Neuron (in vitro differentiated cells): ENCODE data around the gene CCDC88B.

Experiments used
- H2AFZ ChIP-seq: one replicate; pipeline ENCODE4 v1.6.1; 2013; ENCODE audit warnings: low read depth, mild to moderate bottlenecking, inconsistent platforms, low read length, moderate library complexity
- H3K27me3 ChIP-seq: one replicate; pipeline ENCODE4 v1.6.1; 2013; ENCODE audit warnings: low read length; ENCODE audit not compliant: insufficient read depth
- H3K36me3 ChIP-seq: one replicate; pipeline ENCODE4 v1.6.1; 2013; ENCODE audit warnings: low read length; ENCODE audit not compliant: insufficient read depth
- H3K4me1 ChIP-seq: one replicate; pipeline ENCODE4 v1.6.1; 2013; ENCODE audit warnings: low read length; ENCODE audit not compliant: insufficient read depth
- H3K4me3 ChIP-seq: 2 replicates; pipeline ENCODE4 v1.5.1; 2013; ENCODE audit warnings: mild to moderate bottlenecking, low read length, moderate library complexity
- H3K9me3 ChIP-seq: one replicate; pipeline ENCODE4 v1.6.1; 2013; ENCODE audit warnings: low read length

CCDC88B gene

GRCh38 chr11:64372021-64372420, 32.0 kb downstream of the CCDC88B start:
- Histone ChIP-seq H3K36me3 (peaks cover 30% of the 10 kb centered on the region), H3K9me3 (peaks cover 7% of the 10 kb centered on the region), H3K27me3 (no peaks in the 10 kb centered on the region), H2AFZ (no peak overlapping the region), H3K4me3 (no peak overlapping the region), H3K4me1 (no peaks in the 10 kb centered on the region)

GRCh38 chr11:64372802-64373597, 33.0 kb downstream of the CCDC88B start:
- peaks cover 7% of the 10 kb centered on the region for H3K9me3 ChIP-seq
- H3K4me1 ChIP-seq: no peaks in the 10 kb centered on the region
- H2AFZ ChIP-seq: no peak overlapping the region
- peaks cover 24% of the 10 kb centered on the region for H3K36me3 ChIP-seq
- H3K27me3 ChIP-seq: no peaks in the 10 kb centered on the region
- no peak overlapping the region for H3K4me3 ChIP-seq

GRCh38 chr11:64373598-64373974, 33.6 kb downstream of the CCDC88B start:
- H2AFZ ChIP-seq: no peak overlapping the region
- peaks cover 4% of the 10 kb centered on the region for H3K9me3 ChIP-seq
- no peaks in the 10 kb centered on the region for H3K27me3 ChIP-seq
- H3K4me3 ChIP-seq: no peak overlapping the region
- H3K4me1 ChIP-seq: no peaks in the 10 kb centered on the region
- peaks cover 20% of the 10 kb centered on the region for H3K36me3 ChIP-seq

GRCh38 chr11:64376071-64376470, 36.1 kb downstream of the CCDC88B start:
- no peaks in the 10 kb centered on the region for H3K27me3 ChIP-seq

GRCh38 chr11:64378335-64378880, 38.4 kb downstream of the CCDC88B start:
- H2AFZ ChIP-seq: no peak overlapping the region
- no peaks in the 10 kb centered on the region for H3K36me3 ChIP-seq
- no peaks in the 10 kb centered on the region for H3K4me1 ChIP-seq
- H3K9me3 ChIP-seq: no peaks in the 10 kb centered on the region
- H3K27me3 ChIP-seq: no peaks in the 10 kb centered on the region
- H3K4me3 ChIP-seq: no peak overlapping the region

More at GRCh38 chr11:64376071-64376470, 36.1 kb downstream of the CCDC88B start:
- no peaks in the 10 kb centered on the region for H3K9me3 ChIP-seq
- H3K4me1 ChIP-seq: no peaks in the 10 kb centered on the region
- H3K4me3 ChIP-seq: no peak overlapping the region
- H3K36me3 ChIP-seq: peaks cover 2% of the 10 kb centered on the region
- H2AFZ ChIP-seq: no peak overlapping the region

- no peak overlapping the region for H3K4me3 ChIP-seq
- H2AFZ ChIP-seq: no peak overlapping the region
- H3K36me3 ChIP-seq: no peaks in the 10 kb centered on the region
- no peaks in the 10 kb centered on the region for H3K27me3 ChIP-seq
- H3K4me1 ChIP-seq: no peaks in the 10 kb centered on the region
- no peaks in the 10 kb centered on the region for H3K9me3 ChIP-seq
These were observed 39.2 kb downstream of the CCDC88B start for GRCh38 chr11:64379160-64379559.

- Histone ChIP-seq H3K4me1 (no peaks in the 10 kb centered on the region), H3K4me3 (no peak overlapping the region), H3K27me3 (no peaks in the 10 kb centered on the region), H2AFZ (no peak overlapping the region), H3K9me3 (no peaks in the 10 kb centered on the region), H3K36me3 (no peaks in the 10 kb centered on the region)
These were observed 40.1 kb downstream of the CCDC88B start for GRCh38 chr11:64379817-64380709.

- H2AFZ ChIP-seq: no peak overlapping the region
These were observed 41.3 kb downstream of the CCDC88B start for GRCh38 chr11:64381350-64381749.

GRCh38 chr11:64382047-64382446, 42.0 kb downstream of the CCDC88B start:
- H3K4me3 ChIP-seq: no peak overlapping the region
- peaks cover 4% of the 10 kb centered on the region for H3K27me3 ChIP-seq
- H2AFZ ChIP-seq: no peak overlapping the region
- no peaks in the 10 kb centered on the region for H3K9me3 ChIP-seq
- no peaks in the 10 kb centered on the region for H3K4me1 ChIP-seq
- H3K36me3 ChIP-seq: no peaks in the 10 kb centered on the region

More at GRCh38 chr11:64381350-64381749, 41.3 kb downstream of the CCDC88B start:
- no peaks in the 10 kb centered on the region for H3K36me3 ChIP-seq
- no peak overlapping the region for H3K4me3 ChIP-seq
- no peaks in the 10 kb centered on the region for H3K4me1 ChIP-seq
- no peaks in the 10 kb centered on the region for H3K9me3 ChIP-seq
- H3K27me3 ChIP-seq: peaks cover 4% of the 10 kb centered on the region

GRCh38 chr11:64382586-64382985, 42.6 kb downstream of the CCDC88B start:
- H3K27me3 ChIP-seq: peaks cover 4% of the 10 kb centered on the region
- H2AFZ ChIP-seq: no peak overlapping the region
- no peaks in the 10 kb centered on the region for H3K4me1 ChIP-seq
- no peaks in the 10 kb centered on the region for H3K9me3 ChIP-seq
- H3K36me3 ChIP-seq: no peaks in the 10 kb centered on the region
- H3K4me3 ChIP-seq: no peak overlapping the region

GRCh38 chr11:64383580-64383979, 43.6 kb downstream of the CCDC88B start:
- Histone ChIP-seq H3K9me3 (no peaks in the 10 kb centered on the region), H2AFZ (no peak overlapping the region), H3K27me3 (peaks cover 4% of the 10 kb centered on the region), H3K4me3 (no peak overlapping the region), H3K4me1 (no peaks in the 10 kb centered on the region), H3K36me3 (no peaks in the 10 kb centered on the region)

GRCh38 chr11:64384028-64384737, 44.2 kb downstream of the CCDC88B start:
- no peaks in the 10 kb centered on the region for H3K9me3 ChIP-seq
- H3K4me3 ChIP-seq: no peak overlapping the region
- H2AFZ ChIP-seq: no peak overlapping the region
- H3K36me3 ChIP-seq: no peaks in the 10 kb centered on the region
- peaks cover 4% of the 10 kb centered on the region for H3K27me3 ChIP-seq
- no peaks in the 10 kb centered on the region for H3K4me1 ChIP-seq
